AG09309 (cell line): ENCODE measurements around the gene CD22.

ENCODE experiments used
- DNase-seq: peaks from one replicate; pipeline ENCODE4 v3.0.0-alpha.2; 2010; ENCODE audit warnings: low read depth
- H3K4me3 ChIP-seq: 2 replicates; pipeline ENCODE4 v1.5.1; 2011; ENCODE audit warnings: mild to moderate bottlenecking, low read depth, low read length, moderate library complexity; ENCODE audit not compliant: control insufficient read depth
- CTCF ChIP-seq: IDR thresholded peaks from 2 replicates; pipeline ENCODE4 v1.5.1; 2011; ENCODE audit warnings: mild to moderate bottlenecking, low read depth, low read length, inconsistent platforms; ENCODE audit not compliant: insufficient read depth, control insufficient read depth; ENCODE audit errors: missing control alignments

Gene CD22

GRCh38 chr19:35395382-35396199, 66.6 kb downstream of the CD22 start:
- no peak overlapping the region for H3K4me3 ChIP-seq
- DNase-seq, result no peak
- TF ChIP-seq CTCF, result no peak

- H3K4me3 ChIP-seq, result no peak overlapping the region
- no peak for DNase-seq
- TF ChIP-seq CTCF, result no peak
Observed at GRCh38 chr19:35396240-35396885, 67.4 kb downstream of the CD22 start.
